Measurements from ENCODE around the gene ZNF280B. TPM values are rescaled to one million over a fixed set of nuclear protein-coding genes. Genes with fewer than 3 reads are reported as not detected.

The ZNF280B gene
- total and polyA plus RNA-seq, 9 of the 15 experiments (the other 6 are each of a cell fraction or from before 2014, with no cell fraction given), result 7.7 to 29.9 (median 20.0) TPM

DNA sequence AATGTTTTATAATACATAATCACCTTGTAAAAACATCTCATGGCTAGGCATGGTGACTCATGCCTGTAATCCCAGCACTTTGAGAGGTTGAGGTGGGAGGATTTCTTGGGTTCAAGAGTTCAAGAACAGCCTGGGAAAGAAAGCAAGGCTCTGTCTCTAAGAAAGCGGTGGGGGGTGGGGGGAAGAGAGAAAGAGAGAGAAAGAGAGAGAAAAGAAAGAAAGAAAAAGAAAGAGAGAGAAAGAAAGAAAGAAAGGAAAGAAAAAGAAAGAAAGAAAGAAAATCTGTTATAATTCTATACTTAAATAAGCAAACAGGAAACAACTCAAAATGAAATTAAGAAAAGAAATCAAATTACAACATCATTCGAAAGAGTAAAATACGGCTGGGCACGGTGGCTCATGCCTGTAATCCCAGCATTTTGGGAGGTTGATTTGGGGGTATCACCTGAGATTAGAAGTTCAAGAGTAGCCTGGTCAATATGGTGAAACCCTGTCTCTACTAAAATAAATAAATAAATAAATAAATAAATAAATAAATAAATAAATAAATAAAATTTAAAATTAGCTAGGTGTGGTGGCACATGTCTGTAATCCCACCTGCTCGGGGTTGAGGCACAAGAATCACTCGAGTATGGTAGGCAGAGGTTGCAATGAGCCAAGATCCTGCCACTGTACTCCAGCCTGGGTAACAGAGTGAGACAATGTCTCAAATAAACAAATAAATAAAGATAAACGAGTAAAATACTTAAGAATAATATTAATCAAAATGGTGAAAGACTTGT lies 65.4 kb downstream of the ZNF280B start:
- in situ Hi-C loops (cut with MboI), result no loop called here
- no peak overlapping the region for H3K4me3 ChIP-seq
- BruUV-seq (replicated peaks), result no TSS peak
- no peaks in the 10 kb centered on the region for H3K36me3 ChIP-seq (ENCODE audit: control insufficient read depth, insufficient read depth, low read length)
- no peaks in the 10 kb centered on the region for H3K9me3 ChIP-seq (replicated peaks; ENCODE audit: control insufficient read depth, insufficient read depth, low read depth, low read length)
- no peak overlapping the region for H3K27ac ChIP-seq (ENCODE audit: extremely low read depth, low read depth, low read length)
- intact Hi-C loops (cut with micrococcal nuclease), result no loop called here
- H4K20me1 ChIP-seq (replicated peaks; ENCODE audit: control insufficient read depth, insufficient read depth, low read length), result no peaks in the 10 kb centered on the region
- H3K27me3 ChIP-seq (ENCODE audit: control insufficient read depth in 2 of 2, insufficient read depth in 2 of 2, low read length in 2 of 2), result peaks cover 25 to 37% of the 10 kb centered on the region in 2 experiments
- no peaks in the 10 kb centered on the region for H3K4me1 ChIP-seq (replicated peaks in 1 of 2; ENCODE audit: control insufficient read depth in 2 of 2, insufficient read depth in 2 of 2, low read length in 2 of 2)
- no peak overlapping the region for H3K9ac ChIP-seq (ENCODE audit: insufficient read depth in 1 of 2, low read depth in 2 of 2, low read length in 2 of 2)
- POLR2A ChIA-PET, result no interaction called here
- ATAC-seq (no peak), FAIRE-seq (no peak), DNase-seq (ENCODE audit: extremely low read depth in 1 of 4, low spot score in 3 of 4) (no peak)
- CTCF ChIA-PET (ENCODE audit: low intra/inter-chr PET ratio), result interaction anchor here (0.7 kb wide), 2 partner anchors 9 to 35 kb away, joined by 3 to 5 read pairs; no protein-coding TSS in a partner anchor
- no peak overlapping the region for H2AFZ ChIP-seq (ENCODE audit: low read depth, low read length)
- H3K79me2 ChIP-seq (ENCODE audit: control insufficient read depth, insufficient read depth, low read length), result no peaks in the 10 kb centered on the region
- WGBS (ENCODE audit: insufficient coverage, low coverage, missing lambda C conversion rate), result 2% methylated on average over 7 of the region's 7 CpGs
- no peaks in the 10 kb centered on the region for H3K9me1 ChIP-seq (ENCODE audit: control insufficient read depth, insufficient read depth, low read length)
- no peak overlapping the region for H3K4me2 ChIP-seq (ENCODE audit: insufficient read depth, low read length)
- TF ChIP-seq ARHGAP35 (IDR thresholded peaks at IDR 0.05; ENCODE audit: partially characterized antibody) (peak; percentile 81), ZNF212 (CRISPR knock-in tag; IDR thresholded peaks at IDR 0.05) (no peak), NCOA4 (IDR thresholded peaks at IDR 0.05; ENCODE audit: partially characterized antibody) (peak; percentile 81), ZC3H11A (IDR thresholded peaks at IDR 0.05; ENCODE audit: low read depth, low read length) (peak; percentile 97; the same call in 1 of the 2 replicates), ADNP (tag; IDR thresholded peaks at IDR 0.05) (no peak), LARP7 (IDR thresholded peaks at IDR 0.05) (0 out of 2 replicates have a peak, but pooled peaks have one; percentile 35), ARID2 (IDR thresholded peaks at IDR 0.05) (peak; percentile 57; the same call in 1 of the 2 replicates), MYBL2 (IDR thresholded peaks at IDR 0.05; ENCODE audit: low read depth) (peak; percentile 44; the same call in 1 of the 2 replicates), MYBL2 (CRISPR knock-in tag; IDR thresholded peaks at IDR 0.05; ENCODE audit: borderline replicate concordance) (no peak), MAFK (IDR thresholded peaks at IDR 0.05; ENCODE audit: low read length) (no peak), BRD4 (IDR thresholded peaks at IDR 0.05) (no peak), SNIP1 (IDR thresholded peaks at IDR 0.05; ENCODE audit: low read depth) (0 out of 2 replicates have a peak, but pooled peaks have one; percentile 9)
- TF ChIP-seq, protein P1, sequence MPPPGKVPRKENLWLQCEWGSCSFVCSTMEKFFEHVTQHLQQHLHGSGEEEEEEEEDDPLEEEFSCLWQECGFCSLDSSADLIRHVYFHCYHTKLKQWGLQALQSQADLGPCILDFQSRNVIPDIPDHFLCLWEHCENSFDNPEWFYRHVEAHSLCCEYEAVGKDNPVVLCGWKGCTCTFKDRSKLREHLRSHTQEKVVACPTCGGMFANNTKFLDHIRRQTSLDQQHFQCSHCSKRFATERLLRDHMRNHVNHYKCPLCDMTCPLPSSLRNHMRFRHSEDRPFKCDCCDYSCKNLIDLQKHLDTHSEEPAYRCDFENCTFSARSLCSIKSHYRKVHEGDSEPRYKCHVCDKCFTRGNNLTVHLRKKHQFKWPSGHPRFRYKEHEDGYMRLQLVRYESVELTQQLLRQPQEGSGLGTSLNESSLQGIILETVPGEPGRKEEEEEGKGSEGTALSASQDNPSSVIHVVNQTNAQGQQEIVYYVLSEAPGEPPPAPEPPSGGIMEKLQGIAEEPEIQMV (tag; conservative IDR thresholded peaks at IDR 0.05; ENCODE audit: low read depth), result 0 out of 2 replicates have a peak, but pooled peaks have one; percentile 39
- TF ChIP-seq, protein P2, sequence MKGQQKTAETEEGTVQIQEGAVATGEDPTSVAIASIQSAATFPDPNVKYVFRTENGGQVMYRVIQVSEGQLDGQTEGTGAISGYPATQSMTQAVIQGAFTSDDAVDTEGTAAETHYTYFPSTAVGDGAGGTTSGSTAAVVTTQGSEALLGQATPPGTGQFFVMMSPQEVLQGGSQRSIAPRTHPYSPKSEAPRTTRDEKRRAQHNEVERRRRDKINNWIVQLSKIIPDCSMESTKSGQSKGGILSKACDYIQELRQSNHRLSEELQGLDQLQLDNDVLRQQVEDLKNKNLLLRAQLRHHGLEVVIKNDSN (CRISPR knock-in tag; IDR thresholded peaks at IDR 0.05), result no peak

Measured in K562 (cell line).